IMR-90 (cell line): ENCODE results near the gene FAM20C. TPM values are rescaled to one million over a fixed set of nuclear protein-coding genes. Genes with fewer than 3 reads are reported as not detected.

Source experiments
- ATAC-seq: fragments of 200-7000 bp; cut with Tn5 transposase; 2 replicates; pipeline ENCODE4 v1.9.1; 2020; ENCODE audit warnings: low read depth, mild to moderate bottlenecking, moderate library complexity
- BruUV-seq: library from RNA; stranded (reverse); fragments of 400-500 nt; replicated peaks from 2 replicates; lab custom pipeline; 2021; lab: Mats Ljungman, UMichigan
- CTCF ChIA-PET: fragments of 300-600 bp; formaldehyde crosslinking; extraction: SDS; loops from one replicate; lab custom pipeline; 2021; ENCODE audit warnings: antibody characterized with exemption; lab: Yijun Ruan, JAX
- POLR2A ChIA-PET: fragments of 300-600 bp; sonication (Branson Sonifier 250); formaldehyde crosslinking; loops from one replicate; lab custom pipeline; 2022; ENCODE audit warnings: antibody characterized with exemption; ENCODE audit not compliant: unreplicated experiment; lab: Charles Lee
- DNase-seq: peaks from one replicate; pipeline ENCODE4 v3.0.0; 2013
- H2AFZ ChIP-seq: replicated peaks from 2 replicates; pipeline ENCODE3; 2013; ENCODE audit warnings: low read length, mild to moderate bottlenecking; ENCODE audit not compliant: poor library complexity
- H2AK5ac ChIP-seq: 2 replicates; pipeline ENCODE4 v1.6.1; 2013; ENCODE audit warnings: low read depth, low read length, inconsistent platforms
- H2AK9ac ChIP-seq: replicated peaks from 2 replicates; pipeline ENCODE3; 2013; ENCODE audit warnings: mild to moderate bottlenecking, low read depth, low read length, moderate library complexity; ENCODE audit not compliant: poor library complexity
- H2BK120ac ChIP-seq: 2 replicates; pipeline ENCODE4 v1.6.1; 2013; ENCODE audit warnings: low read depth, low read length, inconsistent platforms
- H2BK15ac ChIP-seq: 3 replicates; pipeline ENCODE4 v1.6.1; 2013; ENCODE audit warnings: low read depth, low read length, inconsistent platforms
- H2BK20ac ChIP-seq: 2 replicates; pipeline ENCODE4 v1.6.1; 2013; ENCODE audit warnings: low read depth, mild to moderate bottlenecking, inconsistent platforms, low read length, moderate library complexity
- H2BK5ac ChIP-seq: 2 replicates; pipeline ENCODE4 v1.6.1; 2013; ENCODE audit warnings: mild to moderate bottlenecking, low read depth, low read length, inconsistent platforms; ENCODE audit not compliant: poor library complexity, severe bottlenecking
- H3K14ac ChIP-seq: replicated peaks from 2 replicates; pipeline ENCODE4 v1.6.1; 2013; ENCODE audit warnings: low read depth, low read length, inconsistent platforms
- H3K18ac ChIP-seq: 2 replicates; pipeline ENCODE4 v1.6.1; 2013; ENCODE audit warnings: low read depth, low read length, control low read depth
- H3K23ac ChIP-seq: 2 replicates; pipeline ENCODE4 v1.6.1; 2013; ENCODE audit warnings: low read depth, low read length, inconsistent platforms
- H3K27ac ChIP-seq: 2 replicates; pipeline ENCODE4 v1.5.1; 2013; ENCODE audit warnings: mild to moderate bottlenecking, control low read depth, low read length; ENCODE audit not compliant: insufficient read depth
- H3K27me3 ChIP-seq: 2 replicates; pipeline ENCODE4 v1.6.1; 2013; ENCODE audit warnings: low read length; ENCODE audit not compliant: control insufficient read depth, insufficient read depth
- H3K36me3 ChIP-seq: 2 replicates; pipeline ENCODE4 v1.6.1; 2013; ENCODE audit warnings: low read length, mixed read lengths; ENCODE audit not compliant: control insufficient read depth, insufficient read depth
- H3K4ac ChIP-seq: 2 replicates; pipeline ENCODE4 v1.6.1; 2013; ENCODE audit warnings: low read depth, low read length, inconsistent platforms
- H3K4me1 ChIP-seq: 2 replicates; pipeline ENCODE4 v1.6.1; 2013; ENCODE audit warnings: low read length, mixed read lengths; ENCODE audit not compliant: control insufficient read depth, insufficient read depth
- H3K4me2 ChIP-seq: 2 replicates; pipeline ENCODE4 v1.6.1; 2013; ENCODE audit warnings: low read depth, mild to moderate bottlenecking, control low read depth, low read length, moderate library complexity
- H3K4me3 ChIP-seq: 2 replicates; pipeline ENCODE4 v1.5.1; 2013; ENCODE audit warnings: low read depth, mild to moderate bottlenecking, control low read depth, low read length, moderate library complexity; ENCODE audit not compliant: insufficient read depth
- H3K56ac ChIP-seq: 2 replicates; pipeline ENCODE4 v1.6.1; 2013; ENCODE audit warnings: low read length, inconsistent platforms; ENCODE audit not compliant: insufficient read depth; ENCODE audit errors: extremely low read depth
- H3K79me1 ChIP-seq, 2 experiments: 2 replicates each; pipeline ENCODE4 v1.6.1; 2013; ENCODE audit warnings: low read length in 2 of 2, inconsistent platforms in 1 of 2, low read depth in 1 of 2
- H3K9ac ChIP-seq: 2 replicates; pipeline ENCODE4 v1.6.1; 2013; ENCODE audit warnings: low read depth, low read length, control low read depth
- H3K9me1 ChIP-seq: 2 replicates; pipeline ENCODE4 v1.6.1; 2013; ENCODE audit warnings: low read length, inconsistent platforms; ENCODE audit not compliant: insufficient read depth
- H3K9me3 ChIP-seq: 2 replicates; pipeline ENCODE4 v1.6.1; 2013; ENCODE audit warnings: low read length; ENCODE audit not compliant: control insufficient read depth, insufficient read depth
- H4K20me1 ChIP-seq: 2 replicates; pipeline ENCODE4 v1.6.1; 2013; ENCODE audit warnings: low read length, inconsistent platforms; ENCODE audit not compliant: insufficient read depth
- H4K5ac ChIP-seq: 2 replicates; pipeline ENCODE4 v1.6.1; 2013; ENCODE audit warnings: mild to moderate bottlenecking, low read depth, low read length, control low read depth
- H4K8ac ChIP-seq, 2 experiments: 2 replicates each; pipeline ENCODE4 v1.6.1; 2013; ENCODE audit warnings: low read depth in 2 of 2, low read length in 2 of 2, control low read depth in 1 of 2, inconsistent platforms in 1 of 2
- H4K91ac ChIP-seq: 2 replicates; pipeline ENCODE4 v1.6.1; 2013; ENCODE audit warnings: low read depth, low read length, inconsistent platforms; ENCODE audit not compliant: insufficient read depth
- BHLHE40 ChIP-seq: fragments of 150-350 bp; IDR thresholded peaks from 2 replicates; pipeline ENCODE4 v1.6.1; 2016; ENCODE audit warnings: mild to moderate bottlenecking, low read depth, low read length
- CHD1 ChIP-seq: IDR thresholded peaks from 2 replicates; pipeline ENCODE4 v1.6.1; 2012; ENCODE audit warnings: low read depth, low read length, improper control_type of control experiment
- ELK1 ChIP-seq: fragments of 150-350 bp; IDR thresholded peaks from 2 replicates; pipeline ENCODE4 v1.6.1; 2016; ENCODE audit warnings: low read depth, mild to moderate bottlenecking, low read length, moderate library complexity, borderline replicate concordance
- FOS ChIP-seq: fragments of 150-350 bp; IDR thresholded peaks from 2 replicates; pipeline ENCODE4 v1.6.1; 2016; ENCODE audit warnings: low read depth, low read length
- MAFK ChIP-seq: IDR thresholded peaks from 2 replicates; pipeline ENCODE4 v1.6.1; 2012; ENCODE audit warnings: low read depth, low read length, improper control_type of control experiment
- NFE2L2 ChIP-seq: fragments of 150-350 bp; IDR thresholded peaks from 2 replicates; pipeline ENCODE4 v1.6.1; 2016; ENCODE audit warnings: low read depth, mild to moderate bottlenecking, low read length
- POLR2A ChIP-seq: IDR thresholded peaks from 2 replicates; pipeline ENCODE4 v1.6.1; 2012; ENCODE audit warnings: mild to moderate bottlenecking, low read depth, low read length
- RAD21 ChIP-seq: IDR thresholded peaks from 2 replicates; pipeline ENCODE4 v1.6.1; 2012; ENCODE audit warnings: low read length, improper control_type of control experiment
- RCOR1 ChIP-seq: IDR thresholded peaks from 2 replicates; pipeline ENCODE4 v1.6.1; 2012; ENCODE audit warnings: mild to moderate bottlenecking, low read length, improper control_type of control experiment; ENCODE audit not compliant: insufficient replicate concordance
- SMC3 ChIP-seq: fragments of 150-350 bp; IDR thresholded peaks from 2 replicates; pipeline ENCODE4 v1.6.1; 2016; ENCODE audit warnings: low read depth, mild to moderate bottlenecking, antibody characterized with exemption, low read length, moderate library complexity
- WGBS, 2 experiments: methylation state at CpG; one replicate each; pipeline versions ENCODE4 v1.1.5 to v1.1.7; 2013; ENCODE audit warnings: missing lambda C conversion rate in 2 of 2; ENCODE audit not compliant: insufficient read length in 1 of 2; ENCODE audit errors: extremely low coverage in 2 of 2; 5-methylcytosine and 5-hydroxymethylcytosine counted together
- dilution Hi-C: fragments of 300-500 bp; cut with HindIII; formaldehyde crosslinking; loops from one replicate; pipeline ENCODE4 v1.14.3; 2018; ENCODE audit warnings: low sequenced_read_pairs; ENCODE audit not compliant: unreplicated experiment
- in situ Hi-C: fragments of 300-500 bp; cut with MboI; formaldehyde crosslinking; loops from 3 replicates; pipeline ENCODE4 v1.14.3; 2019; ENCODE audit warnings: low sequenced_read_pairs, inconsistent platforms, mixed read lengths
- intact Hi-C: fragments of 100-400 bp; cut with micrococcal nuclease; formaldehyde crosslinking; loops from 2 replicates; pipeline ENCODE4 v1.10.0; 2022
- polyA plus RNA-seq, 3 experiments: library from polyadenylated mRNA; depleted of rRNA; stranded (reverse); fragments of >200 nt; gene quantifications; 2 replicates each; pipeline ENCODE4 v1.2.3, GENCODE V29; 2012; ENCODE audit warnings: low replicate concordance in 1 of 3
- total RNA-seq: library from RNA; depleted of rRNA; stranded (reverse); fragments of >200 nt; gene quantifications from 2 replicates; pipeline ENCODE4 v1.2.3, GENCODE V29; 2012

The FAM20C gene
- total and polyA plus RNA-seq, 2 of the 4 experiments (the other 2 are of a cell fraction) = 7.7 to 36.6 TPM

- Histone ChIP-seq H3K9ac (no peak overlapping the region), H2BK20ac (no peak overlapping the region), H2BK5ac (no peak overlapping the region), H3K23ac (no peak overlapping the region), H2BK120ac (no peak overlapping the region), H3K4me2 (no peak overlapping the region), H3K56ac (no peak overlapping the region), H3K14ac (no peak overlapping the region), H3K4me3 (no peak overlapping the region), H2AK9ac (no peak overlapping the region), H3K9me3 (no peaks in the 10 kb centered on the region), H4K20me1 (peaks cover 9% of the 10 kb centered on the region), H3K36me3 (no peaks in the 10 kb centered on the region), H3K4ac (no peak overlapping the region), H3K79me1 (peaks cover 0 to 16% of the 10 kb centered on the region in 2 experiments; a peak in 3 of 4 replicates), H3K4me1 (peaks cover 10% of the 10 kb centered on the region), H3K27me3 (no peaks in the 10 kb centered on the region), H3K18ac (no peak overlapping the region), H3K27ac (no peak overlapping the region), H2AFZ (no peak overlapping the region), H4K5ac (no peak overlapping the region), H4K91ac (no peak overlapping the region), H3K9me1 (peaks cover 10% of the 10 kb centered on the region; the same call in 1 of the 2 replicates), H4K8ac (no peak overlapping the region), H2AK5ac (no peak overlapping the region), H2BK15ac (no peak overlapping the region)
- WGBS, 2 experiments = 72% methylated on average over 12 of the region's 24 CpGs; no CpG with 5 or more reads in 1 of the 2 experiments
- TF ChIP-seq CHD1 (no peak), SMC3 (no peak), POLR2A (no peak), BHLHE40 (no peak), RAD21 (no peak), NFE2L2 (no peak), RCOR1 (no peak), MAFK (no peak), FOS (no peak), ELK1 (no peak)
- BruUV-seq = no TSS peak
- in situ Hi-C loops (no loop called here), intact Hi-C loops (no loop called here), dilution Hi-C loops (no loop called here)
- ATAC-seq = no peak
- ChIA-PET POLR2A (no interaction called here), CTCF (no interaction called here)
- no peak for DNase-seq
Observed at GRCh38 chr7:188727-189500, 3.5 kb upstream of the FAM20C start.
